HCT116 (cell line): ENCODE data around the gene KIFC3. TPM values are rescaled to one million over a fixed set of nuclear protein-coding genes. Genes with fewer than 3 reads are reported as not detected.

Experiments used
- ATAC-seq: fragments of 200-7000 bp; cut with Tn5 transposase; 2 replicates; pipeline ENCODE4 v1.9.1; 2020; ENCODE audit warnings: mild to moderate bottlenecking, moderate library complexity
- BruUV-seq: library from RNA; stranded (reverse); fragments of 400-500 nt; replicated peaks from 2 replicates; lab custom pipeline; 2021; lab: Mats Ljungman, UMichigan
- CTCF ChIA-PET: fragments of 300-600 bp; sonication (Branson Sonifier 250); formaldehyde crosslinking; loops from one replicate; lab custom pipeline; 2021; ENCODE audit warnings: antibody characterized with exemption; lab: Charles Lee
- POLR2A ChIA-PET: fragments of 300-600, 350-600 bp; sonication (Branson Sonifier 250); formaldehyde crosslinking; loops from one replicate; lab custom pipeline; 2021; ENCODE audit warnings: antibody characterized with exemption; lab: Charles Lee
- RAD21 ChIA-PET, 2 experiments: fragments of 300-600 bp; sonication (Branson Sonifier 250); formaldehyde crosslinking; loops; one replicate each; lab custom pipeline; 2023; ENCODE audit warnings: low total read pairs in 2 of 2; ENCODE audit not compliant: uncharacterized antibody in 2 of 2, unreplicated experiment in 2 of 2, low non-redundant PET in 1 of 2; lab: Charles Lee
- DNase-seq: peaks from one replicate; pipeline ENCODE4 v3.0.0-alpha.2; 2010; ENCODE audit warnings: low read depth, low spot score
- H2AFZ ChIP-seq: fragments of 200-600 bp; shearing (Covaris generic), sonication (generic); 2 replicates; pipeline ENCODE4 v1.6.1; 2017; ENCODE audit warnings: low read depth, mixed run types, mixed read lengths, antibody characterized with exemption, low read length; ENCODE audit not compliant: poor library complexity, severe bottlenecking
- H3K27ac ChIP-seq: 2 replicates; pipeline ENCODE4 v1.5.1; 2012; ENCODE audit warnings: low read depth, low read length
- H3K27me3 ChIP-seq: fragments of 200-600 bp; sonication (generic); 2 replicates; pipeline ENCODE4 v1.6.1; 2016; ENCODE audit warnings: mixed run types, low read length, mixed read lengths; ENCODE audit not compliant: insufficient read depth
- H3K36me3 ChIP-seq, 2 experiments: fragments of 200-500 bp in 1 of 2; fragments of 200-600 bp in 1 of 2; sonication (Bioruptor generic) in 1 of 2; sonication (generic) in 1 of 2; 2 replicates each; pipeline versions ENCODE4 v1.5.1 to v1.6.1; 2014 to 2016; ENCODE audit warnings: low read length in 2 of 2, inconsistent platforms in 1 of 2, mixed read lengths in 1 of 2, mixed run types in 1 of 2; ENCODE audit not compliant: insufficient read depth in 2 of 2, control insufficient read depth in 1 of 2
- H3K4me1 ChIP-seq, 2 experiments: fragments of 200-600 bp in 1 of 2; sonication (generic) in 1 of 2; 2 replicates each; pipeline versions ENCODE4 v1.5.1 to v1.6.1; 2012 to 2017; ENCODE audit warnings: low read length in 2 of 2, inconsistent platforms in 1 of 2, mild to moderate bottlenecking in 1 of 2, mixed read lengths in 1 of 2, mixed run types in 1 of 2, moderate library complexity in 1 of 2; ENCODE audit not compliant: insufficient read depth in 2 of 2, control insufficient read depth in 1 of 2
- H3K4me2 ChIP-seq: fragments of 200-600 bp; sonication (generic); 2 replicates; pipeline ENCODE4 v1.6.1; 2017; ENCODE audit warnings: mixed run types, low read length, mixed read lengths
- H3K4me3 ChIP-seq, 2 experiments: fragments of 200-600 bp in 1 of 2; sonication (generic) in 1 of 2; replicated peaks in 1 of 2; 2 replicates each; pipeline ENCODE4 v1.5.1; 2011 to 2016; ENCODE audit warnings: low read length in 2 of 2, control low read depth in 1 of 2, low read depth in 1 of 2, mild to moderate bottlenecking in 1 of 2, mixed read lengths in 1 of 2, mixed run types in 1 of 2
- H3K79me2 ChIP-seq: fragments of 200-600 bp; sonication (generic); 2 replicates; pipeline ENCODE4 v1.6.1; 2017; ENCODE audit warnings: mild to moderate bottlenecking, mixed run types, low read length, moderate library complexity, mixed read lengths; ENCODE audit not compliant: insufficient read depth
- H3K9ac ChIP-seq: fragments of 200-600 bp; sonication (generic); 2 replicates; pipeline ENCODE4 v1.6.1; 2016; ENCODE audit warnings: low read length, mixed read lengths
- H3K9me2 ChIP-seq: fragments of 200-600 bp; sonication (generic), shearing (Covaris generic); 2 replicates; pipeline ENCODE4 v1.6.1; 2017; ENCODE audit warnings: mixed run types, mild to moderate bottlenecking, moderate library complexity; ENCODE audit not compliant: insufficient read depth
- H3K9me3 ChIP-seq, 2 experiments: fragments of 200-500 bp in 1 of 2; fragments of 200-600 bp in 1 of 2; sonication (Bioruptor generic) in 1 of 2; sonication (generic) in 1 of 2; 2 replicates each; pipeline ENCODE4 v1.6.1; 2014 to 2017; ENCODE audit warnings: low read length in 2 of 2, mixed read lengths in 2 of 2, inconsistent platforms in 1 of 2, low read depth in 1 of 2, mild to moderate bottlenecking in 1 of 2, mixed run types in 1 of 2, moderate library complexity in 1 of 2; ENCODE audit not compliant: control insufficient read depth in 1 of 2, insufficient read depth in 1 of 2
- H4K20me1 ChIP-seq: fragments of 200-600 bp; sonication (generic), shearing (Covaris generic); 2 replicates; pipeline ENCODE4 v1.6.1; 2017; ENCODE audit warnings: mixed run types, mild to moderate bottlenecking, moderate library complexity; ENCODE audit not compliant: insufficient read depth
- ATF3 ChIP-seq: IDR thresholded peaks from 2 replicates; pipeline ENCODE4 v1.6.1; 2012
- CBX3 ChIP-seq: IDR thresholded peaks from 2 replicates; pipeline ENCODE4 v1.6.1; 2012; ENCODE audit warnings: low read depth
- ELF1 ChIP-seq: IDR thresholded peaks from 2 replicates; pipeline ENCODE4 v1.6.1; 2012; ENCODE audit warnings: low read depth, borderline replicate concordance
- EZH2 ChIP-seq: fragments of 200-600 bp; sonication (generic); IDR thresholded peaks from 2 replicates; pipeline ENCODE4 v1.6.1; 2017; ENCODE audit warnings: antibody characterized with exemption, mixed run types
- FOSL1 ChIP-seq: IDR thresholded peaks from 2 replicates; pipeline ENCODE4 v1.6.1; 2012; ENCODE audit warnings: low read depth
- POLR2A ChIP-seq: IDR thresholded peaks from 2 replicates; pipeline ENCODE4 v1.7.0; 2011; ENCODE audit warnings: borderline replicate concordance; ENCODE audit not compliant: insufficient read depth, insufficient read length; ENCODE audit errors: extremely low read depth
- POLR2AphosphoS5 ChIP-seq: IDR thresholded peaks from 2 replicates; pipeline ENCODE4 v1.6.1; 2011; ENCODE audit warnings: mild to moderate bottlenecking, low read depth, low read length, moderate library complexity
- RAD21 ChIP-seq: IDR thresholded peaks from 2 replicates; pipeline ENCODE4 v1.6.1; 2012; ENCODE audit warnings: low read depth, mild to moderate bottlenecking
- SIN3A ChIP-seq: IDR thresholded peaks from 2 replicates; pipeline ENCODE4 v1.6.1; 2012; ENCODE audit warnings: low read depth
- SP1 ChIP-seq: IDR thresholded peaks from 2 replicates; pipeline ENCODE4 v1.6.1; 2012; ENCODE audit warnings: low read depth
- TCF7L2 ChIP-seq: IDR thresholded peaks from 2 replicates; pipeline ENCODE4 v1.7.0; 2011; ENCODE audit warnings: borderline replicate concordance, inconsistent platforms; ENCODE audit not compliant: insufficient read depth, insufficient read length; ENCODE audit errors: extremely low read depth
- YY1 ChIP-seq: IDR thresholded peaks from 2 replicates; pipeline ENCODE4 v1.6.1; 2011; ENCODE audit warnings: low read length, low read depth, moderate library complexity, mild to moderate bottlenecking; ENCODE audit not compliant: insufficient replicate concordance; ENCODE audit errors: extremely low read depth
- ZFX ChIP-seq: fragments of 450-650 bp; IDR thresholded peaks from 2 replicates; pipeline ENCODE4 v1.6.1; 2017
- ZNF274 ChIP-seq: fragments of 200-500 bp; sonication (Bioruptor generic); IDR thresholded peaks from 2 replicates; pipeline ENCODE4 v1.6.1; 2014; ENCODE audit warnings: mild to moderate bottlenecking, low read depth, low read length, inconsistent platforms
- intact Hi-C: fragments of 100-400 bp; cut with micrococcal nuclease; formaldehyde crosslinking; loops from 2 replicates; pipeline ENCODE4 v1.10.0; 2022
- total RNA-seq: library from RNA; stranded (reverse); gene quantifications from one replicate; pipeline ENCODE4 v1.2.1, GENCODE V29; 2021; ENCODE audit not compliant: unreplicated experiment
- TF ChIP-seq, protein P1 (sequence below): IDR thresholded peaks from 2 replicates; pipeline ENCODE4 v1.6.1; 2012

The KIFC3 gene
- total RNA-seq, 1 experiment from 2014 or later: 31.9 TPM

DNA sequence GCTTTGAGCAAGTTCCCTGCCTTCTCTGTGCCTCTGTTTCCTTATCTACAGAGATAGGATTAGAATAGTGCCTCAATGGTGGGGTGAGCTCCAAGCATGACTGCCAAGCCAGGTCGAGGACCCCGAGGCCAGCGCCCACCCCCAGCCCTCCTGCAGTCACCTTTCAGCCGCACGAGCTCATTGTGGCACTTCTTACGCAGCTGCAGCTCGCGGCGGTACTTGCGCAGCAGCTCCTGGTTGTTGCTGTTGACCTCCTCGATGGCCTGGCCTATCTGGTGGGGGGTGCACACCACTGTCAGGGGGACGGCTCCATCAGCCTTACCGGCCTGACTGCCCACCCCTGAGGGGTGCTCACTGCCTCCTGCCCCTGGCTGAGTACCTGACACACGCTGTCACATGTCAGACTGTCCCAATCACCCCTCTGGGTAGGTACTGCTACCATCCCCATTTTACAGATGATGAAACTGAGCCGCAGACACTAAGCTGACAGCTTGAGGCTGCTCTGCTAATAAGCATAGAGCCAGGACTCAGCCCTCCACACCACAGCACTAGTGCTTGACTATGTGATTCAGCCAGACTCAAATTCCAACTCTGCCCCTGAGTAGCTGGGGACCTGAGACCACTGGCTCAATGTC is 35.5 kb downstream of the KIFC3 start:
- TF ChIP-seq POLR2A (no peak), ELF1 (no peak), TCF7L2 (no peak), ZFX (no peak), ATF3 (no peak), ZNF274 (no peak), POLR2AphosphoS5 (no peak), FOSL1 (no peak), SP1 (no peak), SIN3A (no peak), YY1 (no peak), EZH2 (no peak), CBX3 (no peak), RAD21 (no peak)
- TF ChIP-seq, protein P1, sequence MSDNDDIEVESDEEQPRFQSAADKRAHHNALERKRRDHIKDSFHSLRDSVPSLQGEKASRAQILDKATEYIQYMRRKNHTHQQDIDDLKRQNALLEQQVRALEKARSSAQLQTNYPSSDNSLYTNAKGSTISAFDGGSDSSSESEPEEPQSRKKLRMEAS: no peak
- RAD21 ChIA-PET: no interaction called here
- no peaks in the 10 kb centered on the region for H3K9me3 ChIP-seq
- no peak overlapping the region for H3K4me3 ChIP-seq
- POLR2A ChIA-PET: interaction anchor here (0.7 kb wide), 1 partner anchor 43 kb away, joined by 3 read pairs; no protein-coding TSS in a partner anchor
- intact Hi-C loops: no loop called here
- H3K4me2 ChIP-seq: no peak overlapping the region
- DNase-seq (no peak), ATAC-seq (no peak)
- H3K9ac ChIP-seq: no peak overlapping the region
- H3K9me2 ChIP-seq: no peaks in the 10 kb centered on the region
- no peaks in the 10 kb centered on the region for H3K27me3 ChIP-seq
- peaks cover 0 to 3% of the 10 kb centered on the region in 2 experiments; a peak in 1 of 4 replicates for H3K36me3 ChIP-seq
- no peak overlapping the region for H3K27ac ChIP-seq
- CTCF ChIA-PET: no interaction called here
- no TSS peak for BruUV-seq
- H3K79me2 ChIP-seq: no peaks in the 10 kb centered on the region
- H3K4me1 ChIP-seq: peaks cover 15 to 25% of the 10 kb centered on the region in 2 experiments
- no peaks in the 10 kb centered on the region for H4K20me1 ChIP-seq
- H2AFZ ChIP-seq: no peak overlapping the region
